Activated T-cell treated with anti-CD3 and anti-CD28 coated beads, Interleukin-2, amount 50 U/mL, for 72 hours (primary cell): ENCODE results near the gene C9orf40. TPM values are rescaled to one million over a fixed set of nuclear protein-coding genes. Genes with fewer than 3 reads are reported as not detected.

Experiments used
- ATAC-seq, 2 donors: fragments of 150-1000 bp; cut with Tn5 transposase; replicated peaks in 1 of 2; 2 replicates each; pipeline ENCODE4 v1.10.0; 2021; ENCODE audit warnings: moderate library complexity in 2 of 2, mild to moderate bottlenecking in 1 of 2
- DNase-seq, 2 donors: peaks; one replicate each; pipeline ENCODE4 v3.0.0; 2021 to 2022; ENCODE audit warnings: mixed read lengths in 1 of 2
- H3K27ac Mint-ChIP-seq: one replicate; pipeline ENCODE4 v1.8.0; 2022; ENCODE audit warnings: mild to moderate bottlenecking, moderate library complexity, mixed read lengths
- H3K27me3 Mint-ChIP-seq: one replicate; pipeline ENCODE4 v1.8.0; 2022; ENCODE audit warnings: low read depth, mixed read lengths
- H3K36me3 Mint-ChIP-seq, 2 donors: one replicate each; pipeline ENCODE4 v1.8.0; 2022; ENCODE audit warnings: mixed read lengths in 2 of 2, mild to moderate bottlenecking in 1 of 2; ENCODE audit not compliant: insufficient read depth in 2 of 2
- H3K4me1 Mint-ChIP-seq: one replicate; pipeline ENCODE4 v1.8.0; 2022; ENCODE audit warnings: low read depth, mixed read lengths
- H3K4me3 Mint-ChIP-seq, 2 donors: one replicate each; pipeline ENCODE4 v1.8.0; 2022; ENCODE audit warnings: mild to moderate bottlenecking in 2 of 2, mixed read lengths in 2 of 2, moderate library complexity in 2 of 2
- H3K9me3 Mint-ChIP-seq, 2 donors: one replicate each; pipeline ENCODE4 v1.8.0; 2022; ENCODE audit warnings: mixed read lengths in 2 of 2
- total RNA-seq, 2 donors: library from RNA; stranded (reverse); gene quantifications; one replicate each; pipeline ENCODE4 v1.2.3, GENCODE V29; 2022

C9orf40 gene
- total RNA-seq, 2 donors from 2014 or later: 17.8 to 23.1 TPM

DNA sequence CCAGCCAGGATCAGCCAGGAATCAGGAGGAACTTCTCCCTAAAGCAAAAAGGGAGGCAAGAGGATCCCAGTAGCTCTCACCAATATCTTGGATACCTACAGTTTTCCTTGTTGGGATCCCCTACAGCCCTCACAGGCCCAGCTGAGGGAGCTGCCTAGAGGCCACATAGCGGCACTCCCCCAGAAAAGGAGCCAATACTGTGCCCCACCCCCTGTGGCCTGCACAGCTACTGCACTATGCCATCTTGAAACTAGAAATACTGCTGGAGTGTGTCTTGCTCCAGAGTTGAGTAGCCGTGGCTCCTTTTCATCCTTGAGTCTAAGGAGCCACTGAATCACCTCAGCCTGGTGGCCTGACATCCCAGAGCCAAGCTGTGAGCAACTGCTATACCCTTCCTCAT, 42.7 kb downstream of the C9orf40 start:
- H3K9me3 Mint-ChIP-seq: peaks cover 0 to 6% of the 10 kb centered on the region in 2 donors
- peaks cover 29% of the 10 kb centered on the region for H3K27me3 Mint-ChIP-seq
- ATAC-seq: no peak
- H3K4me1 Mint-ChIP-seq: no peaks in the 10 kb centered on the region
- H3K4me3 Mint-ChIP-seq: no peak overlapping the region
- no peak for DNase-seq
- no peak overlapping the region for H3K27ac Mint-ChIP-seq
- peaks cover 2 to 4% of the 10 kb centered on the region in 2 donors for H3K36me3 Mint-ChIP-seq

DNA sequence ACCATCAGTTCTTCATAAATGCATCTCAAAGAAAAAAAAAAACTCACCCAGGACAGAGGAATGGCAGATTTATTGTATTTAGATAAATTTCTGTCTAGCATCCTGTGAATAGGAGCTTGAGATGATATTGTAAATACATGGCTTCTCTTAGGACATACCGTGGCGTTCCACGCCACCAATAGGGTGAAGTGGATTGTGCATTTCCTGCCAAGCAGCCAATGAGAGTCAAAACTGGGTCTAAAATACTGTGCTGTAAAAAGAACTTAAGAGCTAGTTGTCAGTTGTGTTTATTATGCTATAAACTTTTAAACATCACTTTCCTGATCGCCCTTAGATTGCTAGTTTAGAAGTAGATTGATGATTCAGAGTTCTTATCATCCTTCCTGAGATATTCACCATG, 44.0 kb downstream of the C9orf40 start:
- DNase-seq: no peak
- peaks cover 0 to 6% of the 10 kb centered on the region in 2 donors for H3K9me3 Mint-ChIP-seq

DNA sequence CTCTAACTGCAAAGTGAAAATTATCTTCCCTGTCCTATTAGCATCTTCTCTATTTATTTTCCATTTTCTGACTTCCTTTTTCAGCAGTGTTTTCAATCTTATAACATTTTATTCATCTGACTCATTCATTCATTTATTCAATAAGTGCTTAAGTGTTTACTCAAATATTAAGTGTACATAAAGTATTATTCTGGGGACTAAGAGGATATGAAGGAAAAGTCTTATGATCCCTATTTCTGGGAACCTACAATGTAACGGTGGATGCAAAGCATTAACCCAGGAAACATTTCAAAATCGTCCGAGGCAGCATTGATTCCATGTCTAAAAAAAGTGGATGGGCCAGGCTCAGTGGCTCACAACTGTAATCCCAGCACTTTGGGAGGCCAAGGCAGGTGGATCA, 45.6 kb downstream of the C9orf40 start:
- Mint-ChIP-seq H3K27me3 (peaks cover 30% of the 10 kb centered on the region), H3K36me3 (peaks cover 2 to 3% of the 10 kb centered on the region in 2 donors), H3K4me3 (no peak overlapping the region), H3K4me1 (no peaks in the 10 kb centered on the region), H3K27ac (no peak overlapping the region), H3K9me3 (peaks cover 0 to 4% of the 10 kb centered on the region in 2 donors)
- no peak for DNase-seq
- ATAC-seq: no peak

More for the DNA sequence above, 44.0 kb downstream of the C9orf40 start:
- no peak for ATAC-seq
- H3K4me3 Mint-ChIP-seq: no peak overlapping the region
- no peak overlapping the region for H3K27ac Mint-ChIP-seq
- no peaks in the 10 kb centered on the region for H3K4me1 Mint-ChIP-seq
- peaks cover 30% of the 10 kb centered on the region for H3K27me3 Mint-ChIP-seq
- H3K36me3 Mint-ChIP-seq: peaks cover 2 to 4% of the 10 kb centered on the region in 2 donors

DNA sequence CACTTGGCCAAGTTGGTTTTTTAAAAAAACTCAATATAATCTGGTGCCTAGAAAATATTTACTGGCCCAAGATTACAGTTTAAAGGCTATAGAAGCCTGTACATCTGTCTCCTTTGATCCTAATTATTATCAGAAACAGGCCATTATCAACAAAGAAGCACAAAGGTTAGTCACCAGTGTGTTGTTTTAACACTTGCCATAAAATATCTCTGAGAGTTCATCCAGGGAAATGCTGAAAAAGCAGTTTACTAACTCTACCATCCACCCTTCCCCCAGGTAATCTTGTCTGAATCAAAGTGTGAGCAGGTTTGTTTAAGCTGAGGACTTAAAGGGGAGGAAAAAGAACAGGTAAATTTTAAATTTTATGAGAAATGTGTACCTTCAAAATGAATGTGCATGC, 51.7 kb downstream of the C9orf40 start:
- Mint-ChIP-seq H3K27me3 (peaks cover 10% of the 10 kb centered on the region), H3K27ac (no peak overlapping the region), H3K4me1 (no peaks in the 10 kb centered on the region), H3K36me3 (no peaks in the 10 kb centered on the region), H3K9me3 (no peaks in the 10 kb centered on the region), H3K4me3 (no peak overlapping the region)
- ATAC-seq (no peak), DNase-seq (no peak)

Other genes starting within 250 kb of the C9orf40 start
- under 1 TPM in 1 of 2 donors, not detected in 1; 0.10 TPM for gene TRPM6, start 65.0 kb downstream of the C9orf40 start, total RNA-seq
- gene CARNMT1, start 75.4 kb upstream of the C9orf40 start, total RNA-seq: 10 to 100 TPM; 18.6 to 19.8 TPM
- gene NMRK1, start 135.2 kb upstream of the C9orf40 start, total RNA-seq: 10 to 100 TPM; 41.0 to 59.3 TPM
- 100 to 1,000 TPM in 1 of 2 donors, 10 to 100 TPM in 1; 71.9 to 109 TPM for gene OSTF1, start 135.6 kb upstream of the C9orf40 start, total RNA-seq